ENCODE data around the gene MYBPC1.
"Not testable (repeated sequence)": the region's sequence is repeated elsewhere in the genome, so short reads cannot be mapped to it uniquely, and the experiment has no call there.

DNA sequence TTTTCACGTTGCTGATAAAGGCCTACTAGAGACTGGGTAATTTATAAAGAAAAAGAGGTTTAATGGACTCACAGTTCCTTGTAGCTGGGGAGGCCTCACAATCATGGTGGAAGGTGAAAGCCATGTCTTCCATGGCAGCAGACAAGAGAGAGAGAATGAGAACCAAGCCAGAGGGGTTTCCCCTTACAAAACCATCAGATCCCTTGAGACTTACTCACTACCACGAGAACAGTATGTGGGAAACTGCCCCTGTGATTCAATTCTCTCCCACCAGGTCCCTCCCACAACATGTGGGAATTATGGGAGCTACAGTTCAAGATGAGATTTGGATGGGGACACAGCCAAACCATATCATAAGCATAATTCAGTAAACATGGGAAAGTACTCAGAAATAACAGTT lies 65.9 kb downstream of the MYBPC1 start:
- not testable (repeated sequence) for TF ChIP-seq EZH2 (IDR thresholded peaks at IDR 0.05; ENCODE audit: borderline replicate concordance, insufficient read depth, low read depth, low read length, poor library complexity, severe bottlenecking)
- TF ChIP-seq, protein P1, sequence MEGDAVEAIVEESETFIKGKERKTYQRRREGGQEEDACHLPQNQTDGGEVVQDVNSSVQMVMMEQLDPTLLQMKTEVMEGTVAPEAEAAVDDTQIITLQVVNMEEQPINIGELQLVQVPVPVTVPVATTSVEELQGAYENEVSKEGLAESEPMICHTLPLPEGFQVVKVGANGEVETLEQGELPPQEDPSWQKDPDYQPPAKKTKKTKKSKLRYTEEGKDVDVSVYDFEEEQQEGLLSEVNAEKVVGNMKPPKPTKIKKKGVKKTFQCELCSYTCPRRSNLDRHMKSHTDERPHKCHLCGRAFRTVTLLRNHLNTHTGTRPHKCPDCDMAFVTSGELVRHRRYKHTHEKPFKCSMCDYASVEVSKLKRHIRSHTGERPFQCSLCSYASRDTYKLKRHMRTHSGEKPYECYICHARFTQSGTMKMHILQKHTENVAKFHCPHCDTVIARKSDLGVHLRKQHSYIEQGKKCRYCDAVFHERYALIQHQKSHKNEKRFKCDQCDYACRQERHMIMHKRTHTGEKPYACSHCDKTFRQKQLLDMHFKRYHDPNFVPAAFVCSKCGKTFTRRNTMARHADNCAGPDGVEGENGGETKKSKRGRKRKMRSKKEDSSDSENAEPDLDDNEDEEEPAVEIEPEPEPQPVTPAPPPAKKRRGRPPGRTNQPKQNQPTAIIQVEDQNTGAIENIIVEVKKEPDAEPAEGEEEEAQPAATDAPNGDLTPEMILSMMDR (IDR thresholded peaks at IDR 0.05) = not testable (repeated sequence)
